ENCODE data around the gene SETD6.
"Not testable (repeated sequence)": the region's sequence is repeated elsewhere in the genome, so short reads cannot be mapped to it uniquely, and the experiment has no call there.

- TF ChIP-seq CTCF (conservative IDR thresholded peaks at IDR 0.05; ENCODE audit: low read depth, low read length); EZH2 (IDR thresholded peaks at IDR 0.05; ENCODE audit: borderline replicate concordance, low read depth, low read length, poor library complexity, severe bottlenecking): not testable (repeated sequence)
These were observed 50.4 kb downstream of the SETD6 start for GRCh38 chr16:58565697-58566096.
